GM18909 (cell line): ENCODE results near the gene UBE4B.

ENCODE experiments used
- ATAC-seq: cut with Tn5 transposase; IDR thresholded peaks from one replicate; pipeline ENCODE4 v1.9.1; 2021; ENCODE audit warnings: mild to moderate bottlenecking; ENCODE audit not compliant: unreplicated experiment, poor library complexity

UBE4B gene

DNA sequence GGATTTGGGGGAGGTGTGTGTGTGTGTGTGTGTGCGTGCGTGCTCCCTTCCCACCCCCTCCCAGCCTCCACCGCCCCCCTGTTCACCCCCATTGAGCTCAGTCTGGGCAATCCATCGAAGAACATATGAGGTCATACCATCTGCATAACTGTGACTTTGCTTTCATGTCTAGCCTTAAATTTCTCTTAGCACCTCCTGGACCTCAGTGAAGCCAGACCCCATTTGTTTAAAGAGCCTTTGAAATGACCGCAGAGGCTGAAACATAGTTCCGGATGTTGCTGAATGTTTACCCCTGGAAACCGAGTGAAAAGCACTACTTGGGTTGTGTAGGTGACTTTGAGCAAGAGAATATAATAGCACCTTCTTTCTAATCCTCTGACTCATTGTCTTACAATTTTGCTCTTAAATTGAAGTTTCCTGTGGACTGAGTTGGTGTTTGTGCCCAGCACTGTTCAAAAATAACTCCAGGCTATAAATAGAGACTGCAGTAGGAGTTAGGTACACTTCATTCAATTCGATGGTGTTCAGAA, 75.4 kb downstream of the UBE4B start:
- ATAC-seq = no peak

- ATAC-seq = no peak
Measured at GRCh38 chr1:10108948-10109708, 76.4 kb downstream of the UBE4B start.

GRCh38 chr1:10113501-10113900, 80.7 kb downstream of the UBE4B start:
- no peak for ATAC-seq

DNA sequence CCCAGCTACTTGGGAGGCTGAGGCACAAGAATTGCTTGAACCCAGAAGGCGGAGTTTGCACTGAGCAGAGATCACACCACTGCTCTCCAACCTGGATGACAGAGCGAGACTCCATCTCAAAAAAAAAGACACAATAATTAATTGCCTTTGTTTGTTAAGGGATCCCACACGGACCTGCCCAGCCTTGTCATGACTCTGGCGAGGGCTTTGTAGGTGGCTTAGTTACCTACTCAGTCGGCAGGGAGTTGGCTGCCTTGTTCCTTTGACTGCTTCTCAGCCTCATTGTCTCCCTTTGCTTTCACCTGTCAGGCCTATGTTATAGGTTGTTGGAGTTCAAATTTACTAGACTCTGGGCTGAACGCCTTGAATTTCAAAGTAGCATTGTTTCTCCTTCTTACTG, 82.0 kb downstream of the UBE4B start:
- no peak for ATAC-seq

GRCh38 chr1:10117132-10117531, 84.4 kb downstream of the UBE4B start:
- ATAC-seq = no peak

DNA sequence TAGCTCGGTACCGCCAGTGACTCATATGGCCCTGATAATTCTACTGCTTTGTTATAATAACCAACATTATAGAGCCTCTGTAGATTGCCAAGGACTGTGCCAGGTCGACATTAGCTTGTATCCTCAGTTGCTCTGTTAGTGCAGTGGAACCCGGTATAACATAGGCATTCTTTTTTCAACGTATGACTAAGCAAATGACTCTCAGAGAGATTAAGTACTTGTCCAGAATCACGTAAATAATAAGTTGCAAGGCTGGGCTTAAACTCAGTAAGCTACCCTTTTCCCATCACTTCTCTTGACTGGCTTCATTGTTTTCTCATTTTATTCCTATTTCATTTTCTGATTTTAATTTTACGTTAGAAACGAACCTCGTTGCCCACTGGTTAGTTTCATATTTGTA, 85.1 kb downstream of the UBE4B start:
- no peak for ATAC-seq

GRCh38 chr1:10121688-10122087, 88.9 kb downstream of the UBE4B start:
- ATAC-seq = no peak

DNA sequence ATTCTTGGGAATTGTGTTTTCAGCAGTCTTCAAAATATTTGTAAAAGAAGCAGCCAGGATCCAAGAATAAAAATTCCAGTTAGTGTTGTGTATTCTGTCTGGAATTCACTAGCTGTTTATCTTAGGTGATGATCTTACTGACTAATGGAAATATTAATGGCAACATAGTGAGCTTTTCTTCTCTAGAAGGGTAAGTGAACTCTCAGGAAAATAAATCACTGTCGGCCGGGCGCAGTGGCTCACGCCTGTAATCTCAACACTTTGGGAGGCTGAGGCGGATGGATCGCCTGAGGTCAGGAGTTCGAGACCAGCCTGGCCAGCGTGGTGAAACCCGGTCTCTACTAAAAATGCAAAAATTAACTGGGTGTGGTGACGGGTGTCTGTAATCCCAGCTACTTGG, 90.2 kb downstream of the UBE4B start:
- ATAC-seq = no peak

DNA sequence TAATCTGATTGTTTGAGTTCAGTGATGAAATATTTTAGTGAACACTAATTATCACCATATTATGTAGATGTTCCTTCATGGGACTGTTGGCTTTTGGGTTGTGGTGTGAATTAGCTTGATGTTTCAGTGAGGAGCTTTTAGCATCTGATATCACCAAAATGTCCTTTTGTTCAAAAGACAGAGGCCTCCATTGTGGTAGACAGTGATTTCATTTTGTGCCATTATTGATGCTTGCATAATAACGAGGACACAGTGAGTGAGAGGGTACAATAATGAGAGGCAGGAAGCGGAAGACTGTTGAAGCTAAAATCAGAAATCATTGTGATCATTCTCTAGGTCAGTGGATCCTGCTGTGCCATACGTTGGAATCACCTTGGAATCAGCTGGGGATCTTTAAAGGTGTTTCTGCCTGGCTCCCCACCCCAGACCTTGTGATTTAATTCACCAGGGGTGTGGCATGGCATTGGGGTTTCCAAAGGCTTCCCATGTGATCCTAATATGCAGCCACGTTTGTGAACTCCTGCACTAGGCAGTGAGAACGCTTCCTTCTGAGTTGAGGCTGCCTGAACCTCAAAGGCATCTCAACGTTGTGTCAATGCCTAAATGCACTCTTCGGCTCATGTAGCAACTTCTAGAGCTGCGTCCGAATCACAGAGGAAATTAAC, 95.5 kb downstream of the UBE4B start:
- ATAC-seq = no peak

DNA sequence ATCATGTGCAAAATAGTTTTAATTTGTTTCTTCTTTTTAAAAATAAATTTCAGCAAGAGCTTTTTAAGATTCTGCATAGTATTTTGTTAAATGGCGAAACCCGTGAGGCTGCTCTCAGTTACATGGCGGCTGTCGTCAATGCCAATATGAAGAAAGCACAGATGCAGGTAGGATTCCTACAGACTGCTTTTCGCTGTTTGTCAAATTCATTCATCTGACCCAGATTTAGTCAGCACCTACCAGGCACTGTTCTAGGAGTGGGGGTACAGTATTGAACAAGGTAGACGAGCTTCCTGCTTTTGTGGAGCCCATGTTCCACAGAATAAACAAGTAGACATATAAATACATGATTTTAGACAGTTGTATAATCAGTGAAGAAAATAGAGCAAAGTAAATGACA, 99.6 kb downstream of the UBE4B start:
- no peak for ATAC-seq

- no peak for ATAC-seq
Measured at GRCh38 chr1:10132852-10133251, 100.1 kb downstream of the UBE4B start.

DNA sequence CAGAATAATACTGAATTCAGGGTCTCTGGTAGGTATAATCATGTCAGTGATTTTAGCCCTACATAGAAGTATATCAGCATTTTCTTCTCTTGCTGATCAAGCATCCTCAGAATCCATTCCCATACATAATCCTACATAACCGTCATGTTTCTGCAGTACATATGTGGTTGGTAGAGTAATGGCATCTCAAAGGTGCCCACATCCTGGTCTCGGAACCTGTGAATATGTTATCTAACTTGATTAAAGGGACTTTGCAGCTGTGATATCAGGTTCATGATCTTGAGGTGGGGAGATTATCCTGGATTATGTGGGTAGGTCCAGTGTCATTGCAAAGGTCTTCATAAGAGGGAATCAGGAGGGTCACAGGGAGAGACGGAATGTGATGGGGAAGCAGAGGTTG, 108.2 kb downstream of the UBE4B start:
- no peak for ATAC-seq

DNA sequence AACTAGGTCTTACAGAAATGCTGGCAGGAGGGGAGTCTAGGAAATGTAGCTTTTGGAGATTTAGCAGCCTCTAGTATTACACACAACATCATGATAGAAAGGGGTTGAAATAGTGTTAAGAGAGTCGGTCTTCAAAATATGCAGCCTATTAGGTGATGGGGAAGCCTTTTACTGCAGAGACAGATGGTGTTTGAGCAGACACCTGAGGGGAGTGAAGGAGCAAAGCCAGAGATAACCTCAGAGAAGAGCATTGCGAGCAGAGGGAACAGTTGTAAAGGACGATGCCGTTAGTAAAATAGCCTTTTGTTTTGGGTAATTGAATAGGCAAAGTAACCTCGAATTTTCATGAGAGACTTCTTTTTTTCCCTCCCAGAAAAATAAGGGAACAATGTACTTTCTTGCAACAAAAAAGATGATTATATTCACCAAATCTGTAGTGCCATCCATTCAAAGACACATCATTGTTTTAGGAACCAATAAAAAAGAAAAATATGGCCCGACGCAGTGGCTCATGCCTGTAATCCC, 111.3 kb downstream of the UBE4B start:
- ATAC-seq = no peak

GRCh38 chr1:10146391-10146790, 113.6 kb downstream of the UBE4B start:
- no peak for ATAC-seq

DNA sequence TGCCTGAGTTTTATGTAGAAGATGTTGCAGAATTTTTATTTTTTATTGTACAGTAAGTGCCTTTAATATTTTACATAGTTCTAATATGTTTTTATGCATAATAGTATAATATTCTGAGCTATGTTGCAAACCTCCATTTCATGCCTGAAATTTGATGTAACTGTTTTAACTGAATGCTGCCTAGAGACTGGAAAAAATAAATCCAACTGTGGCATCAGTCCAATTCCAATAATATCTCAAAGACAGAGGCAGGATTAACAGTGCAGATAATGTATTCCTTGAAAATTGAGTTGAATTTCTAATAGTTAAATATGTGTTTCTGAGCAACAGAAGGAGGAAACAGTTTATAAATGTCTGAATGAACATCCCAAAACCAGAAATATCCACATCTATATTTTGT, 116.5 kb downstream of the UBE4B start:
- no peak for ATAC-seq

DNA sequence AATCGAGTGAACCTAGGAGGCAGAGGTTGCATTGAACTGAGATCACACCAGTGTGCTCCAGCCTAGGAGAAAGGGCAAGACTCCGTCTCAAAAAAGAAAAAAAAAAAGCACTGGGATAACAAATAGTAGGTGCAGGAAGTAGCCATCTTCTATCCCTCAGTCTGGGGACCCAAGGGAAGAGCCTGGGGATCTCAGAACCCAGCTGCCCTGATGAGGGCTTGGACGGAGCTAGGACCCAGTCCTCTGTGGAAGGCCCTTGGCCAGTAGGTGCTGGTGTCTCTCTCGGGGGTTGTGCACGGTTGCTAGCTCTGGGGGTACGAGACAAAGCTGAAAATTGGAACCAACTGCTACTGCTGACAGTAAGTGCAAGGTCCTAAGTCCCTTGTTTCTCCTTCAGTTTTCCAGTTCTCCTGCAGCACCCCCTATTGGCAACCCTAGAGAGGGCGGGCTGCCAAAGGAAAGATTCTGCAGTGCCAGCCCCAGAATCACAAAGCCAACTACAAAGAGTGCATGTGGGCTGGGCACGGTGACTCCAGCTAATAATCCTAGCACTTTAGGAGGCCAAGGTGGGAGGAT, 120.0 kb downstream of the UBE4B start:
- no peak for ATAC-seq

DNA sequence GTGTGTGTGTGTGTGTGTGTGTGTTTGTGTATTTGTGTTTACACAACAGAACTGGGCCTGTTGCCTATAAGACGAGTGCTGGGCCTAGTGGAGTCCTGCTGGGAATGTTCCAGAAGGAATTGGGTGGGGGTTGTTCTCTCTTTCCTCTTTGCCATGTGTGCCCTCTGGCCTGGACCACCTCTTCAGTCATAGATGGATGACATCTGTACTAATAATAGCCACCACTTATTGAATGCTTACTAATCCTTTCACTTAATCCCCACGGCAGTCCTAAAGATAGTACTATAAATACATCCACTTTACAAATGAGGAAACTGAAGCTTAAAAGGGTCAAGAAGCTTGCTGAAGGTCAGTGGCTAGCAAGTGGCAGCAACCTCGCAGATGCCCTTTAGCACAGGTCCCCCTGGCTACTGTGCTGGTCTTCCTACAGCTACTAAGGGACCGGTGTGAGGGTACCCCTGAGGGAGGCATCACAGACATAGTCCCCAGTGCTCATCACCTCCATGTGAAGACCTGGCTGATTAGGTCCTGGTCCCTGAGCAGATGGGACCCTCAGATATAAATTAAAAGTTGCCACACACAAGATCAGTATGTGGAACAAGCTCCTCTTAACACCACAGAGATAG, 122.4 kb downstream of the UBE4B start:
- no peak for ATAC-seq

DNA sequence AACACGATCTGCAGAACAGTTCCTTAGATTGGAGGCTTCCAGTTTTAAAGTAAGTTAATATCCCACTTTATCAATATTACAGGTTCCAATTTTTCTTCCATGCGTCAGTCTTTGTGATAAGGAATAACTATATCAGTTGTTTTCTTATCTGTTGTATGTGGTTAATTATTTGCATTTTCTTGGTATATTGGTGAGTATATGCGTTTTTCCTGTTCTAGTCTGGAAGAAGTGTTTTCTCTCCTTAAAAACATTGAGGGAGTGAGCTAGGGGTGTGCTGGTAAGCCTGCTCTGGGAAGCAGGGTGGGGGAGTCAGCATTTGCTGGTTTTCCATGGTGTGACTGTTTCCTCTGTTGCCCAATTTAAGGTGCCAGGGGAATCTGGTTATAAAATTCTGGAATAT, 127.4 kb downstream of the UBE4B start:
- ATAC-seq = no peak

GRCh38 chr1:10160907-10161490, 128.2 kb downstream of the UBE4B start:
- no peak for ATAC-seq

- no peak for ATAC-seq
Measured at GRCh38 chr1:10161541-10162290, 129.0 kb downstream of the UBE4B start.
